Colonic mucosa (tissue), 4 donors: ENCODE results near the gene SET. TPM values are rescaled to one million over a fixed set of nuclear protein-coding genes. Genes with fewer than 3 reads are reported as not detected.

Experiments used
- DNase-seq: peaks from one replicate; pipeline ENCODE4 v3.0.0-alpha.2; 2020
- H3K27ac ChIP-seq: fragments of 200-600 bp; one replicate; pipeline ENCODE4 v1.8.0; 2021
- H3K27me3 ChIP-seq: fragments of 200-600 bp; one replicate; pipeline ENCODE4 v1.8.0; 2021
- H3K36me3 ChIP-seq: fragments of 200-600 bp; one replicate; pipeline ENCODE4 v1.8.0; 2021
- H3K4me1 ChIP-seq: fragments of 200-600 bp; one replicate; pipeline ENCODE4 v1.8.0; 2021; ENCODE audit warnings: mild to moderate bottlenecking
- H3K4me3 ChIP-seq: fragments of 200-600 bp; one replicate; pipeline ENCODE4 v1.8.0; 2021
- H3K9ac ChIP-seq, 2 donors: one replicate each; pipeline ENCODE4 v1.7.0; 2013; ENCODE audit warnings: control low read depth in 2 of 2, low read depth in 2 of 2, low read length in 2 of 2
- H3K9me3 ChIP-seq: fragments of 200-600 bp; one replicate; pipeline ENCODE4 v1.8.0; 2021
- intact Hi-C: fragments of 100-400 bp; cut with DNase I; formaldehyde crosslinking; loops from one replicate; pipeline ENCODE4 v1.14.1; 2022
- total RNA-seq, 2 donors: library from RNA; stranded (reverse); fragmentation: NEBNext Ultra II Directional in 1 of 2; extraction: Animal tissue kit (Norgen Biotek cat#: 25700) in 1 of 2; gene quantifications; one replicate each; pipeline ENCODE4 v1.2.1, GENCODE V29; 2021
- TF ChIP-seq, protein P1 (sequence below): fragments of 200-600 bp; IDR thresholded peaks from one replicate; pipeline ENCODE4 v1.8.0; 2022; ENCODE audit warnings: antibody characterized with exemption, mild to moderate bottlenecking
- donor health status: healthy.
- donor health status: DM: no; HTN: no; CAD: no.
- donor health status: DM: no; HTN: no; CAD: no.

Gene SET
- total RNA-seq, 2 donors from 2014 or later = 222 to 348 TPM

- Histone ChIP-seq H3K9ac (no peak overlapping the region), H3K9me3 (no peaks in the 10 kb centered on the region), H3K4me3 (no peak overlapping the region), H3K4me1 (no peaks in the 10 kb centered on the region), H3K27me3 (no peaks in the 10 kb centered on the region), H3K36me3 (no peaks in the 10 kb centered on the region), H3K27ac (no peak overlapping the region)
- intact Hi-C loops = no loop called here
- no peak for DNase-seq
- TF ChIP-seq, protein P1, sequence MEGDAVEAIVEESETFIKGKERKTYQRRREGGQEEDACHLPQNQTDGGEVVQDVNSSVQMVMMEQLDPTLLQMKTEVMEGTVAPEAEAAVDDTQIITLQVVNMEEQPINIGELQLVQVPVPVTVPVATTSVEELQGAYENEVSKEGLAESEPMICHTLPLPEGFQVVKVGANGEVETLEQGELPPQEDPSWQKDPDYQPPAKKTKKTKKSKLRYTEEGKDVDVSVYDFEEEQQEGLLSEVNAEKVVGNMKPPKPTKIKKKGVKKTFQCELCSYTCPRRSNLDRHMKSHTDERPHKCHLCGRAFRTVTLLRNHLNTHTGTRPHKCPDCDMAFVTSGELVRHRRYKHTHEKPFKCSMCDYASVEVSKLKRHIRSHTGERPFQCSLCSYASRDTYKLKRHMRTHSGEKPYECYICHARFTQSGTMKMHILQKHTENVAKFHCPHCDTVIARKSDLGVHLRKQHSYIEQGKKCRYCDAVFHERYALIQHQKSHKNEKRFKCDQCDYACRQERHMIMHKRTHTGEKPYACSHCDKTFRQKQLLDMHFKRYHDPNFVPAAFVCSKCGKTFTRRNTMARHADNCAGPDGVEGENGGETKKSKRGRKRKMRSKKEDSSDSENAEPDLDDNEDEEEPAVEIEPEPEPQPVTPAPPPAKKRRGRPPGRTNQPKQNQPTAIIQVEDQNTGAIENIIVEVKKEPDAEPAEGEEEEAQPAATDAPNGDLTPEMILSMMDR = no peak
These were observed 29.0 kb downstream of the SET start for GRCh38 chr9:128718047-128718446.

- Histone ChIP-seq H3K4me1 (no peaks in the 10 kb centered on the region), H3K36me3 (no peaks in the 10 kb centered on the region), H3K27ac (no peak overlapping the region), H3K9ac (no peak overlapping the region), H3K27me3 (no peaks in the 10 kb centered on the region), H3K9me3 (no peaks in the 10 kb centered on the region), H3K4me3 (no peak overlapping the region)
- no peak for DNase-seq
- TF ChIP-seq, protein P1 = no peak
- intact Hi-C loops = no loop called here
These were observed 29.5 kb downstream of the SET start for GRCh38 chr9:128718475-128718874.

DNA sequence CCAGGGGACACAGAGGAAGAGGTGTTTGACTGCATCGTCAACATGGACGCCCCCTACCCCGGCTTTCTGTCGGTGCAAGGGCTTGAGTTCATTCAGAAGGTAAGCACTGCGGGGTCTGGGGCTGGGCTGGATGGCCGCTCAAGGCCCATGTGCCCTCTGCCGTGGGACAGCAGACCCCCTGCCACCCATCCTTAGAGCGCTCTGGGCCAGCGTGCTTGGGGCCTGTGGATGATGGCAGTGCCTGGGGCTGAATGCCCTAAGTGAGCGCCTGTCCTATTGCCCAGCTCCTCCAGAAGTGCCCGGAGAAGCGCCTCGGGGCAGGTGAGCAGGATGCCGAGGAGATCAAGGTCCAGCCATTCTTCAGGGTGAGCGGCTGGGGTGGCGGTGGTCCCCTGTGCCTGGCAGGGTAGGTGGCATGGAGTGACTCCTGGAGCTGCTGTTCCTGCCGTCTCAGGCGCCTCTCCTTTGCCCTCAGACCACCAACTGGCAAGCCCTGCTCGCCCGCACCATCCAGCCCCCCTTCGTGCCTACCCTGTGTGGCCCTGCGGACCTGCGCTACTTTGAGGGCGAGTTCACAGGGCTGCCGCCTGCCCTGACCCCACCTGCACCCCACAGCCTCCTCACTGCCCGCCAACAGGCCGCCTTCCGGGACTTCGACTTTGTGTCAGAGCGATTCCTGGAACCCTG, 31.0 kb downstream of the SET start:
- H3K36me3 ChIP-seq = no peaks in the 10 kb centered on the region
- TF ChIP-seq, protein P1 = no peak
- no peaks in the 10 kb centered on the region for H3K4me1 ChIP-seq
- H3K4me3 ChIP-seq = no peak overlapping the region
- peak overlapping the region; percentile 35 to 46 for H3K9ac ChIP-seq
- no peak overlapping the region for H3K27ac ChIP-seq
- no peaks in the 10 kb centered on the region for H3K27me3 ChIP-seq
- intact Hi-C loops = no loop called here
- DNase-seq = no peak
- H3K9me3 ChIP-seq = no peaks in the 10 kb centered on the region

DNA sequence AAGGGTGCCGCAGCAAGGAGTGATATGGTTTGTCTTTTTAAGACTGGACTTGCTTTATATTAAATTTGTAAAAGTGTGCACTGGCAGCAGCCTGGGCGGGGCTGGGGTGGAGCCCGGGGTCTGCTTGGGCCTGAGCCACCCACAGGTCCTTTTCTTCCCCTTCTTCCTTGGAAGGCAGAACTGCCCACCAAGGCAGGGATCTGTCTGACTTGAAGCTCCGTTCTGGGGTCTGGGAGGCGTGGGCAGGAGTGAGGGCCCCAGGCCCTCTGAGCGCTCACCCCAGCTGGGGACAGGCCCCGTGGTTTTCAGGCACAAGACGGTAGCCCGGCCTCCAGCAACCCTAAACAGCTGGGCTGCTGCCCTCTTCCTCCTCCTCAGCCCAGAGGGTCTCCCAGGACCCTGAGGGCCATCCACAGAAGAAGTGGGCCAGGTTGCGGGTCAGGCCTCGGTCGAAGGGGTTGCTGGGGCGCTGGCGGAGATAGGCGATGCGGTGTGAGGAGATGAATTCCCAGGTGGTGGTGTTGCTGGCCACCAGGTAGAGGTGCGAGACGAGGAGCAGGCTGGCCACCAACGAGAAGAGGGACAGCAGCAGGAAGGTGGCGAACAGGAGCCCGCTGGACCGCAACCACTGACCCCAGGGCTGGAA, 31.9 kb downstream of the SET start:
- no peaks in the 10 kb centered on the region for H3K9me3 ChIP-seq
- no peak overlapping the region for H3K4me3 ChIP-seq
- intact Hi-C loops = no loop called here
- no peaks in the 10 kb centered on the region for H3K4me1 ChIP-seq
- no peak for DNase-seq
- H3K27me3 ChIP-seq = no peaks in the 10 kb centered on the region
- H3K9ac ChIP-seq = no peak overlapping the region
- no peaks in the 10 kb centered on the region for H3K36me3 ChIP-seq
- TF ChIP-seq, protein P1 = no peak
- H3K27ac ChIP-seq = no peak overlapping the region

- intact Hi-C loops = no loop called here
- Histone ChIP-seq H3K4me3 (no peak overlapping the region), H3K4me1 (no peaks in the 10 kb centered on the region), H3K9ac (no peak overlapping the region), H3K9me3 (no peaks in the 10 kb centered on the region), H3K36me3 (no peaks in the 10 kb centered on the region), H3K27me3 (no peaks in the 10 kb centered on the region), H3K27ac (no peak overlapping the region)
- TF ChIP-seq, protein P1 = no peak
- DNase-seq = no peak
These were observed 32.5 kb downstream of the SET start for GRCh38 chr9:128721487-128722010.
